Osteocyte (in vitro differentiated cells): ENCODE results near the gene CSF1. TPM values are rescaled to one million over a fixed set of nuclear protein-coding genes. Genes with fewer than 3 reads are reported as not detected.
"Not testable (repeated sequence)": the region's sequence is repeated elsewhere in the genome, so short reads cannot be mapped to it uniquely, and the experiment has no call there.

Source experiments
- DNase-seq: peaks from one replicate; pipeline ENCODE4 v3.0.0; 2021; ENCODE audit warnings: mixed read lengths; ENCODE audit not compliant: unreplicated experiment; ENCODE audit errors: extremely low spot score
- H3K27ac Mint-ChIP-seq: one replicate; pipeline ENCODE4 v1.8.0; 2021; ENCODE audit warnings: mild to moderate bottlenecking, mixed read lengths; ENCODE audit not compliant: unreplicated experiment
- H3K27me3 Mint-ChIP-seq: one replicate; pipeline ENCODE4 v1.8.0; 2021; ENCODE audit warnings: mixed read lengths; ENCODE audit not compliant: unreplicated experiment
- H3K36me3 Mint-ChIP-seq: one replicate; pipeline ENCODE4 v1.8.0; 2021; ENCODE audit warnings: mixed read lengths; ENCODE audit not compliant: unreplicated experiment
- H3K4me1 Mint-ChIP-seq: one replicate; pipeline ENCODE4 v1.8.0; 2021; ENCODE audit warnings: mixed read lengths; ENCODE audit not compliant: unreplicated experiment
- H3K4me3 Mint-ChIP-seq: one replicate; pipeline ENCODE4 v1.8.0; 2021; ENCODE audit warnings: mild to moderate bottlenecking, moderate library complexity, mixed read lengths; ENCODE audit not compliant: unreplicated experiment
- H3K9me3 Mint-ChIP-seq: one replicate; pipeline ENCODE4 v1.8.0; 2021; ENCODE audit warnings: mixed read lengths; ENCODE audit not compliant: unreplicated experiment
- CTCF ChIP-seq: fragments of 200-600 bp; sonication (generic); IDR thresholded peaks from 2 replicates; pipeline ENCODE4 v1.5.0; 2021; ENCODE audit warnings: antibody characterized with exemption, mild to moderate bottlenecking, moderate library complexity
- total RNA-seq: library from RNA; stranded (reverse); gene quantifications from 2 replicates; pipeline ENCODE4 v1.2.1, GENCODE V29; 2021

Gene CSF1
- total RNA-seq, 1 donor from 2014 or later = 27.9 TPM

GRCh38 chr1:109950509-109950908, 39.9 kb downstream of the CSF1 start:
- peaks cover 17% of the 10 kb centered on the region for H3K4me1 Mint-ChIP-seq
- DNase-seq = no peak
- H3K4me3 Mint-ChIP-seq = no peak overlapping the region
- no peak for TF ChIP-seq CTCF
- H3K27me3 Mint-ChIP-seq = no peaks in the 10 kb centered on the region
- H3K9me3 Mint-ChIP-seq = no peaks in the 10 kb centered on the region
- H3K27ac Mint-ChIP-seq = no peak overlapping the region
- no peaks in the 10 kb centered on the region for H3K36me3 Mint-ChIP-seq

GRCh38 chr1:109951501-109951900, 40.9 kb downstream of the CSF1 start:
- not testable (repeated sequence) for H3K36me3 Mint-ChIP-seq, DNase-seq, H3K4me3 Mint-ChIP-seq, H3K9me3 Mint-ChIP-seq, H3K27me3 Mint-ChIP-seq, H3K27ac Mint-ChIP-seq
- H3K4me1 Mint-ChIP-seq = peaks cover 17% of the 10 kb centered on the region

GRCh38 chr1:109954041-109954512, 43.4 kb downstream of the CSF1 start:
- Mint-ChIP-seq H3K9me3 (no peaks in the 10 kb centered on the region), H3K36me3 (no peaks in the 10 kb centered on the region), H3K27me3 (no peaks in the 10 kb centered on the region), H3K27ac (peak overlapping the region; percentile 73), H3K4me3 (no peak overlapping the region), H3K4me1 (peaks cover 20% of the 10 kb centered on the region)
- TF ChIP-seq CTCF = no peak
- DNase-seq = no peak

GRCh38 chr1:109959632-109959973, 49.0 kb downstream of the CSF1 start:
- no peak for DNase-seq
- H3K4me1 Mint-ChIP-seq = peaks cover 41% of the 10 kb centered on the region
- H3K27me3 Mint-ChIP-seq = no peaks in the 10 kb centered on the region
- no peaks in the 10 kb centered on the region for H3K9me3 Mint-ChIP-seq
- H3K27ac Mint-ChIP-seq = peak overlapping the region; percentile 76
- H3K4me3 Mint-ChIP-seq = no peak overlapping the region
- TF ChIP-seq CTCF = no peak
- no peaks in the 10 kb centered on the region for H3K36me3 Mint-ChIP-seq

- Mint-ChIP-seq H3K27me3 (no peaks in the 10 kb centered on the region), H3K4me3 (peak overlapping the region; percentile 12), H3K36me3 (no peaks in the 10 kb centered on the region), H3K9me3 (peaks cover 3% of the 10 kb centered on the region), H3K4me1 (peaks cover 41% of the 10 kb centered on the region), H3K27ac (peak overlapping the region; percentile 76)
- no peak for DNase-seq
- peak; percentile 31 for TF ChIP-seq CTCF
Measured at GRCh38 chr1:109959974-109960744, 49.5 kb downstream of the CSF1 start.
